ENCODE measurements around the gene CHN1.

CHN1 gene, protein sequence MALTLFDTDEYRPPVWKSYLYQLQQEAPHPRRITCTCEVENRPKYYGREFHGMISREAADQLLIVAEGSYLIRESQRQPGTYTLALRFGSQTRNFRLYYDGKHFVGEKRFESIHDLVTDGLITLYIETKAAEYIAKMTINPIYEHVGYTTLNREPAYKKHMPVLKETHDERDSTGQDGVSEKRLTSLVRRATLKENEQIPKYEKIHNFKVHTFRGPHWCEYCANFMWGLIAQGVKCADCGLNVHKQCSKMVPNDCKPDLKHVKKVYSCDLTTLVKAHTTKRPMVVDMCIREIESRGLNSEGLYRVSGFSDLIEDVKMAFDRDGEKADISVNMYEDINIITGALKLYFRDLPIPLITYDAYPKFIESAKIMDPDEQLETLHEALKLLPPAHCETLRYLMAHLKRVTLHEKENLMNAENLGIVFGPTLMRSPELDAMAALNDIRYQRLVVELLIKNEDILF

DNA sequence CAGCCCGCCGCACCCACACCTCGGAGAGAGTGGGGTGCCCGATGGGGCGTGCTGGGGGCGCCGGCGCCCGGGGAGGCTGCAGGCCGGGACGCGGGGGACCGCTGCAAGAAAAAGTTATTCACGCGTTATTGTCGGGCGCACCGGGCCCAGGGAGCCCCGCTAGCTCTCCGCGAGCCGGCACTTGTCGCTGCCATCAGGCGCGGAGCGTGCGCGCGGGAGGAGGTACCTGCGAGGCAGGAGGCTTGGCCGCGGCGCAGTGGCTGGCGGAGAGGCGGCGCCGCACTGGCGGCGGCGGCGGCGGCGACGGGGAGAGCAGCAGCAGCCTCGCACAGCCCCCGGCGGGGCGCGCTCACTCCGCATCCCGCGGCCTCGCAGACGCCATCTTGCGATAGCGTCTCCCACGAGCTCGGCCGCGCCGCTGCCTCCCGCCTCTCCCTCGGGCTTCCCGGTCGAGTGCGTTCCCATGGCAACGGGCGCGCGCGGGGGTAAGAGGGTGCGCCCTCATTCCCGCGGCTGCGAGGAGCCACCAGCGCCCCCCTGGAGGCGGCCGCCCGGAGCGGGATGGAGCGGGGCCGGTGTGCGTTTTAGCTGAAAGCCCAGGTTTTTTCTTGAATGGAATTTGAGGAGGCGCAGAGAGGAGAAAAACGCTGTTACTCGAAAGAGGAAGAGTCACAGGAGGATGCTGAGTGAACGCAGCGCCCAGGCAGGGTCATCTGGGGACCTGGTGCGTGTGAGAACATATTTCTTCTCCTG, at the start of gene CHN1:
TSS of gene CHN1 (minus strand) at position 402 of the 753 bp plus-strand sequence. CDS start 469 bp downstream, outside the sequence.
- peak; percentile 28 for DNase-seq (ENCODE audit: low read depth)

DNA sequence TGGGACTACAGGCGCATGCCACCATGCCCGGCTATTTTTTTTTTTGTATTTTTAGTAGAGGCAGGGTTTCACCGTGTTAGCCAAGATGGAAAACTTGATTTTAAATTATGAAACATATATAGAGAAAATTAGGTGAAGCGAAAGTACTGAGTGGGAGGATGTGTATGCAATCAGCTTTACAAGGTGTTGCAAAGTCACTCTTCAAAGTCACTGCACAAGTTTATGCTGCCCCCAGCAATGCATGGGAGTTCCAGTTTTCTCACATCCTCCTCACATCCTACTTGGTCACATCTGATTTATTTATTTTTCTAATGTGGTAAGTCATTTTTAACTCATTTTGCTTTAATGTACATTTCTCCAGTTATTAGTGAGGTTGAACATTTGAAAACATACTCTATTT, 49.2 kb upstream of the CHN1 start:
- no peak for DNase-seq (ENCODE audit: low read depth)

DNA sequence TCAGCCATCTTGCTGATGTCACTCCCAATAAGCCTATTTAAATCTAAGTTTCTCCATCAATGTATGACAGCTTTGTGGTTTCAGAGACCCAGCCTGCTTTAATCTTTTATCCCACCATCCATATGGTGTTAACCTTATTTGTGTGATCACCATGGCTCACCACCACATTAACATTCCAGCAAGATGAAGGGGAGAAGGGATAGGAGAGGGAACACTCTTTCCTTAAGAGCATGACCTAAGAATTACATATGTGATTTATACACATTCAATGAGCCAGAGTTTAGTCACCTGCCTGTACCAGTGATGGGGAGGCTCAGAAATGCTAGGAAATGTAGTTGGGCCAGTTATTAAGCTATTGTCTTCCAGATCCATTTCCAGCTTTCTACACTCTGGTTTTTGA, 44.5 kb upstream of the CHN1 start:
- no peak for DNase-seq (ENCODE audit: low read depth)

DNA sequence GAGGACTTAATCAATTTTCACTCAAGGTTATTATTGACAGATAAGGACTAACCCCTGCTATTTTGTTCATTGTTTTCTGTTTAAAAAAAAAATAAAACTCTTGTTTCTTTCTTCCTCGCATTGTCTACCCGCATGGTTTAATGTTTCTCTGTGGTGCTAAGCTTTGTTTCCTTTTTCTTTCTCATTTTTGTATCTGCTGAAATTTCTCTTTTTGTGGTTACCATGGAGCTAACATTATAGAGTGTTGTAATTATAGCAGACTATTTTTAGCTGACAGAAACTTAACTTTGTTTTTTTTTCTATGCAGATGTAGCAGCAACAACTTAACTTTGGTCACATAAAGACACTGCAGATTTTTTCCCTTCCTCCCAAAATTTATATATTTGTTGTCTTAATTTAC, 43.1 kb upstream of the CHN1 start:
- no peak for DNase-seq (ENCODE audit: low read depth)

DNA sequence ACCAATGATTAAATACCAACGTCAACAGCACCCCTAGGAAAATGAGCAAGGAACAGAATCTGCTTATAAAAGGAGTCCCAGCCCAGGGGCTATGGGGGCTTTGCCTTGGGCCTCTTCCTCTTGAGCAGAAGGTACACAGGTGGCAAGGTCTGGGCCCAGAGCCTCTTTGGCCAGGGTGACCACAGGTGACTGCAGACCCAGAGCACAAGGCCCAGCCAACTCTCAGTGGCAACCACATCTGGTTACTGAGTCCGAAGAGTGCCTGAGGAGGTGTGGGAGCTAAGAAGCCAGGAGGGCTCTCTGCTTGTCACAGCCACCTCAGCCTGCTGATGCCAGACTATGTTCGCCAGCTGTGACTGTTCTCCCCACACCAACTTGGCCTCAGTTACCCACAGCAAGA, 34.3 kb upstream of the CHN1 start:
- no peak for DNase-seq (ENCODE audit: low read depth)

DNA sequence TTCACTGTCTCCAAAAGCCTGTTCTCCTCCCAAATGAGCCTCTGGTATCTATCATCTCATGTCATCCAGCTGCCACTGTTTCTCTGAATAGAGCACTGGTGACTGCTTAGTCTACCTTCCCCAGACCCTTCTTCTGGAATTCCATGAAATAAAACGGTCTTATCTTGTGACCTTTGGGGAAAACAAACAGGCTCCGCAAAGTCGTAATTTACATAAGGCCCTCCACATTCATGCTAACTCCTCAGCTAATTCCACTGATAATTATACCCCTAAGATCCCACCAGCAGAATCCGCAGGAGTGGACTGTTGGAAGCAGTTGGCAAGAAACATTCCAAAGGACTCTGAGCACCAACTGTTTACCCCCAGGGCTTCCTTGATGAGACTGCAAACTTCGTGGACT, 33.9 kb upstream of the CHN1 start:
- DNase-seq (ENCODE audit: low read depth), result no peak

DNA sequence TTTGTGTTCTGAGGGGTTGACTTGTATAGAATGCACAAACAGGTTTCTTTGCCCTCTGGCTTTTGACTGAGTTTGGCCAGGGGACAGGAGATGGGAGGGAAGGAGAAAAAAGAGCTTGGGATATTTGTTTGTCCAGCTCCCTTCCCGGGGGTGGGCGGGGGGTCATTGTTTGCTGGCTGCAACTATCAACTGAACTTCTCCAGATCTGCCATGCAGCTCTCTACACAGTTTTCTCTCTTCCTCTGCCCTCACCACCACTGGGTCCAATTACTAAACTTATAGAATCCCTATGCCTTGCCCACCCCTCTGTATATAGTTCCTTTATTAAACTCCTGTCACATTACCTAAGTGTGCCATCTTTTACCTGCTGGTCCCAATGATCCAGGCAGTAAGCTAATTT, 32.8 kb upstream of the CHN1 start:
- DNase-seq (ENCODE audit: low read depth), result no peak

DNA sequence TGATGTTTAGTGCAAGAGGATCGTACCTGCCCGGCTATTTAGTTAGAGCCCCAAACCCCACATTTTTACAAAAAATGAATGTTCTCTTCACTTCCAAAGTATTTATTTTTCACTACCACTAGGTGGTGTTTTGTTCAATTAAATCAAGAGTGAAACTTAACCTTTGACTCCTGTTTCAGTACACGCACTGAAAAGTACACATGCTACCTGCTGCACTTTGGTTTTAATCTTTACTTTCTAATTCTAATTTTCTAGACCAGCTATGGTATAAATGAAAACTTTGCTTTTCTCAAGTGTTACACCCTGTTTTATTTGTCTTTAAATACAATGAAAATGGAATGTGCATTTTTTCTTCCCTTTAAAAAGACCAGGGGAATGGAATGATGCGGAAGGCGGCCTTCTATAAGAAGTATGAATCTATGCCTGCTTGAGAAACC, 31.4 kb upstream of the CHN1 start:
- no peak for DNase-seq (ENCODE audit: low read depth)

DNA sequence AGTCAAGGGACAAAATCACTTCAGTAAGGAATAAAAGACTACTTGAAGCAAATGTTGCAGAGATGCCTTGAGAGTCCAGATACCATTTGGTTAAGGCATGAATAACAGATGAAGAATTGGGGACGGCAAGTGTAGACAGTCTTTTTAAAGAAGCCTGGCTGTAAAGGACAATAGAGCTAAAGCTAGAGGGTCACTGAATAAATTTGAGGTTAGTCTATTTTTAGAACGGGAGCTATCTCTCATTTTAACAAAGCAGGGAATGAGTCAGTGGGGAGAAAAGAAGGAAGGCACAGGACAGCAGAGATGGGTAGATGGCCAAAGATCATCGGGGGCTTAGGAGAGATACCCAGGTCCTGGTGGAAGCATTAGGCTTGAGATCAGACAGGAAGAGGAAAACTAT, 30.6 kb upstream of the CHN1 start:
- no peak for DNase-seq (ENCODE audit: low read depth)

DNA sequence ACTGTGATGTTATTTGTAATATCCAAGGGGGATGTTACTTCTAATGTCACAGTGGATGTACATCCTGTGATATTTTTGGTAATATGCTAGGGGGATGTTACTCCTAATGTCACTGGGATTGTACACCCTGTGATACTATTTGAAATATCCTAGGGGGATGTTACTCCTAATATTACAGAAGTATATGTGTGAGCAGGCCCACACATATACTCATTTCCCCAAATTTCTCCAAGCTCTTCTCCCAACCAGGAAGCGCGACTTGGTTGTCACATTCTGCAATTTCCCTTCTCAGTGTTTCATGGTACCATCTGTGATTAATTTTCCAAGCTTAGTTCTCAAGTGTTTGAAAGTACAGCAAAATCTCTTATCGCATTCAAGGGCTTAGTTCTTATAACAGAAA, 29.5 kb upstream of the CHN1 start:
- no peak for DNase-seq (ENCODE audit: low read depth)

DNA sequence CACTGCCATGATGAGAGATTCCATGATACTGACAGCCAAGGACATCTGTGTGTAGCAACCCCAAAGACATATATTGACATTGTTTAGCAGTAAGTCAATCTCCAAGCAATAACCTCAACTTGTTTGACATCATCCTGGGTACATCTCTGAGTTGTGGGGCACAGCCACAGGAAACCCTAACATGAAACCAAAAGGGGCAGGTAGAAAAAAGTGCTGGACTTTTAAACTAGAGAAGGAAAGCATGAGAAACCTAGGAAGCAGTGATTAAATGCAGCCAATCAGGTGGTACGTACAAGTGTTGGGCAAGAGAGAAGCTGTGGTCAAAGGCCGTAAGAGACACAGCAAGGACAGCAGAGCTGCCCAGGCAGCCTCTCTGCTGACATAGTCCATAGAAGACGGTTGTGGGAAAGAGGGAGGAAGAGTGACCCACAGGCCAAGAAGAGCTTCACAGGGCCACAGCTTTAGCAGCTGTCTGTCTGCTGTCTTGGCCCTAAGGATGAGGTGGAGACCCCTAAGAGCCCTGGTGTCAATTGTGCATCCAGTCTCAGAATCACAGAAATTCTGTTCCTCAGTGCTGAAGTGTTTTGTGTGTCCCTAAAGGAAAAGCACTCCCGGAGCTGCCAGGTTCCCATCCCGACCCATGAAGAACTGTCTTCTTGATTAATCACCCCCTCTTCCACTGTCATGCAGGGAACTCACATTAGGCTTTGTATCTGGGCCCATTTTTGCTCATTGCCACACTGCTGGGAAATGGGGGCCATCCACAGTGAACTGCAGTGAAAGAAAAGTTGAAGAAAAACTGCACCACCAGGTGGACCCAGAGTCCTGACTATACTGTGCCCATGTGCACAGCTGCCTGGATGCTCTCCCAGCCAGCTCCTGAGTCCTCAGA, 25.4 kb upstream of the CHN1 start:
- no peak for DNase-seq (ENCODE audit: low read depth)

DNA sequence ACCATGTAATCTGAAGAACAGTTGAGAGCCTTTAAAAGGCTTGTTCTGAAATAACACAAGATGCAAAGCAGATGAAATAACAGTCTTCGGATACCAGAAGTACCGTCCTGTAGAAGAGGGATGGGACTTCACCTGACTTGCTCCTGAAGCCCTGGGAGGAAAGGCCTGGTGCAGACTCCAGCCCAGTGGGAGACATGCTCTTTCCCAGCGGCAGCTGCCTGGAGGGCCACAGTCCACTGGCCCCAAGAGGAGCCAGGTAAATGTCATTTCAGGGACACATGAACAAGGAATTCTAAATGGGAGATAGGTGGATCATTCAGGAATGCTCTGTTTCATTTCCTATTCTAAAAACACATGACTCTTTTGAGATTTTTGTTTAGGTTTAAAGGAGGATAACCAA, 22.6 kb upstream of the CHN1 start:
- no peak for DNase-seq (ENCODE audit: low read depth)

DNA sequence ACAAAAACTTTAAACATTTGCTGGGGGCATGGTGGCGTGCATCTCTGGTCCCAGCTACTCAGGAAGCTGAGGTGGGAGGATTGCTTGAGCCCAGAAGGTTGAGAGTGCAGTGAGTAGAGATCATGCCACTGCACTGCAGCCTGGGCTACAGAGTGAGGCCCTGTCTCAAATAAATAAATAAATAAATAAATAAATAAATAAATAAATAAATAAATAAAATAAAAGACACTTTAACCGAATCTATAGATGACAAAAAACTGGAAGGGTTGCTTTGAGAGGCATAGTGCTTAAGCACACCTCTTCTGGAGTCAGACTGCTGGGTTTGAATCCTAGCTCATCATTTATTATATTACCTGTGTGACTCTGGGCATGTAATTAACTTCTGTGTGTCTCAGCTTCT, 21.2 kb upstream of the CHN1 start:
- no peak for DNase-seq (ENCODE audit: low read depth)

DNA sequence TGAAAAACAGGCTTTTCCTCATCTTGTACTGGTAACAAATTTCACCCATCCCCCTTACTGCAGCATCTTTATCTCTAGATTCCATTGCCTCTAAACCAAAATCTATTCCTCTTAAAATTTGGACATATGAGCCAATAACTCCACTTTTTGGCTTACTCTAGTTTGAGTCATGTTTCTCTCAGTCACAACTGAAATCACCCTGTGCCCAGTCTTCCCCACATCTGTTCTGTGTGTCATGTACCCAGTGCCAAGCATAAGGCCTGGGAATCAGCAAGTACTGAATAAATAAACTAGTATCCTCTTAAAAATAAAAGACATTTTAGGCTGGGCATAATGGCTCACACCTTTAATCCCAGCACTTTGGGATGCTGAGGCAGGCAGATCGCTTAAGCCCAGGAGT, 20.8 kb upstream of the CHN1 start:
- DNase-seq (ENCODE audit: low read depth), result no peak

DNA sequence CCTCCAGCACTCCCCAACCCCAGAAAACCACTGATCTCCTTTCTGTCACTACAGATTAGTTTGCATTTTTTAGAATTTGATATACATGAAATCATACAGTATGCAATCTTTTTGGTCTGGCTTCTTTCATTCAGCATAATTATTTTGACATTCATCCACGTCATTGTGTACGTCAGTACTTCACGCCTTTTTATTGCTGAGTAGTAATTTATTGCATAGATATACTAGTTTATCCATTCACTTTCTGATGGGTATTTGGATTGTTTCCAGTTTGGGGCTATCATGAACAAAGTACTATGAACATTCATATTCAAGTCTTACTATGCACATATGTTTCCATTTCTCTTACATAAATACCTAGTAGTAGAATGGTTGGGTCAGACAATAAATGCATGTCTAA, 20.1 kb upstream of the CHN1 start:
- DNase-seq (ENCODE audit: low read depth), result no peak

DNA sequence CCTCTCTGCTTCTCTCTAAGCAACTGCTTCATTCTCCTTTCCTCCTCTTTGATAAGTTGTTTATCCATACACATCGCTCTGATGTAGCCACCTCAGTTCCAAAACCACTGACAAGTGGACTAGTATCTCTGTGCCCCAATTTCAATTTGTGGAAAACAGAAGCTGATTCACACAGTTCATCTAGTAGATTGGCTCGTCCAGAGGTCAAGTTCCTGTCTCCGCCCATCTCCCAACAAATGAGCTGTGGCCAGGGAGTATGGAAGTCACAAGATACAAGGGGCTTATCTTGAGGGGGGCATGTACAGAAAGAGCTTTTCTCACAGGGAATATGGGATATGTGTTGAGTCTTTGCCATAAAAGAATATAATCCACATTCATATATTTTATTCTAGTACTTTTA, 17.7 kb upstream of the CHN1 start:
- no peak for DNase-seq (ENCODE audit: low read depth)

DNA sequence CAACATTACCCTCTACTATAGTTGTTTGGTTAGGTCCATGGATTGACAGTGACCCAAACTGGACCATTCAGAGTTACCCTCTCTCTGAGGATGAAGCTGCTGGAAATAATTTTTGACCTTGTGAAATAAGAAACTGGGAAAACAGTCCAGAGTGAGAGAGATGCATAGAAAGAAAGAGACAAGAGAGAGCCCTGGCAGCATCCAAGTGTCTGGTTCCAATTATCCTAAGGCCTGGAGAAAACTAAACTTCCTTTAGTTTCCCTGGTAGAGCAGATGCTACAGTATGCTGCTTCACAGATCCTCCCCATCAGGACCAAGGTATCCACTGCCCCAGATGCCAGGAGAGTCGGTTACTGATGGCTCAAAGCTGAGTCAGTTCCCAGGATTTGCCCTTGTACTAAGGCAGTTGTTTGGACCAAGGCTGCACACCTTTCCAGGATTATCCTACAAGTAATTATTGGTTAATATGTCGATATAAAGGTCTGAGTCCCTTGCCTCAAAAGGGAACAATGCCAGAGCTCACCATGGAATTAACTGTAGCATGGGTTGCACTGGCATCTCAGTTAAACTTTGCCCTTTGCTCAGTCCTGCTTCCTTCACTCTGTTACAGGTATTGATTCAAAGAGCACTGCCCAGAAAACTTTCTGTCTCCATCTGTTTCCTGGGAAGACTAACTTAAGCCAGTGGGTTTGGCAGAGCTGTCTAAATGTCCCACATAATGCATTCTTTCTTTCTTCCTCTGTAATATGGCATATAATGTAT, 14.6 kb upstream of the CHN1 start:
- DNase-seq (ENCODE audit: low read depth), result no peak

DNA sequence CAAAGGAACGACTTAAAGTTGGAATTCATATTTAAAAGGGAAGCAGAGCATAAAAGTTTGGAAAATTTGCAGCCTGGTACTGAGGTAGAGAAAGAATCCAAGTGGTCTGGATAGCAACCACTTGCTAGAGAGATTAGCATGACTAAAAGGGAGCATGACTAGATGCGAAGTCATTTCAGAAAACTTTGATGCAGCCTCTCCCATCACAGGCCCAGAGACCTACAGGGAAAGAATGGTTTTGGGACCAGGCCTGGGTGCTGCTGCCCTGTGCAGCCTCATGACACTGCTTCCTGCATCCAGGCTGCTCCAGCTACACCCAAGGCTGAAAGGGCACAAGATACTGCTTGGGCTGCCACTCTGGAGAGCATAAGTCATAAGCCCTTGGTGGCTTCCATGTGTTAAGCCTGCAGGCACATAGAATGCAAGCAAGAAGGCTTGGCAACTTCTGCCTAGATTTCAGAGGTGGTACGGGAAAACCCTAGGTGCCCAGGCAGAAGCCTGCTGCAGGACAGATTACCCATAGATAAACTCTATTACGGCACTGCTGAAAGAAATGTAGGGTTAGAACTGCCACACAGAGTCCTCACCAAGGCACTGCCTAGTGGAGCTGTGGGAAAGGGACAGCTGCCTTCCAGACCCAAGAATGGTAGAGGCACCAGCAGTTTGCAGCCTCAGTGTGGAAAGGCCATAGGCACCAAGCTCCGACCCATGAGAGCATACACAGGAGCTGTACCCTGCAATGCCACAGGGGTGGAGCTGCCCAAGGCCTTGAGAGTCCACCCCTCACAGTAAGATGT, 12.6 kb upstream of the CHN1 start:
- DNase-seq (ENCODE audit: low read depth), result no peak

DNA sequence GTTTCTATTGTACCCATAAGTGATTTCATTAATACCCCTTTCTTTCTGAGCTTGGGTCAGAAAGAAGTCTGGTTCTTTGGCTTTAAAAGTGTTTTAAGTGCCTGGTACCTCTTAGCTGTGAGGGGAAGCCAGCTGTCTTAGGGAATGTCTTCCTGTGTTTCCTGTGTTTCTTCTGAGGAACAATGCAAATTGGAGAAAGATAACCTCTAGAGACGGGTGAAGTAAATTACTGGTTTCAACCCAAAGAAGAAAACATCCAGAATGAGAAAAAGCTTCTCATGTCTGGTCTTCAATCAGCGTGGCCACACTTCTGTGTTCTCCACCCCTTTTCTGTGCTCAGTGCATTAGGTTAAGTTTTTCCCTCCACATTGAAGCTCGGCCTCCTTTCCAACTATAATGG, 10.2 kb upstream of the CHN1 start:
- no peak for DNase-seq (ENCODE audit: low read depth)

DNA sequence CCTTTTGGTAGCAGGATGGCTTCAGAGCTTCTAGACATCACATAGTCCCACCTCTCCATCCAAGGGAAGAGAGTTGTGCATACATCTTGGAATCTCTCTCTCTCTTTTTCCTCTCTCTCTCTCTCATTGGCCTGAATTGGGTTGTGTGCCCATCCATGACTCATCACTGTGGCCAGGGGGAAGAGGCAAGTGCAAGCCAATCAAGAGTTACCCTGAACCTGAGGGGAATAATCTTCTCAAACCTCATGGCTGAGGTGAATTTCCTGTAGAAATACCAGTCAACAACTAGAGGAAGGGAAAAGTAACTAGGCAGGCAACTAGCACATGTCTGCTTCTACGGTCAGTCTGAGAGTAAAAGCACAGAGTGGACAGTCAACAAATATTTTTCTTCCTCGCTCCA, 7.3 kb upstream of the CHN1 start:
- no peak for DNase-seq (ENCODE audit: low read depth)

DNA sequence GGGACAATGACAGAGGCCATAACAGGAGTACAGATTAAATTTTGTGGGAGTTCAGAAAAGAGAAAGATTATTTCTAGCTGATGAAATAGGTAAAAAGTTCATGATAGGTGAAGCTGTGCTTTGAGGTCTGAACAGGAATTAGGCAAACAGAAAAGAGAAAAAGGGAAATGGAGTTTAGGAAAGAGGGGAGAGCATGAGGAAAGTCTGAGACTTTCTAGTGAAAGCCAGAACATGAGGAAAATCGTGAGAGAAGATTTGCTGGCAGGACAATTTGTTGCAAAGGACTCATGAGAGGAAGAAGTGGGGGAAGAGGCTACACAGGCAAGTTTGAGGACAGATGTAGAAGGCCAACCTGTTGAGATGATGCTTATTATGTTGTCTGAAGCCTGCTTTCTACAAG, 6.3 kb upstream of the CHN1 start:
- no peak for DNase-seq (ENCODE audit: low read depth)

Data from stimulated activated CD8-positive, alpha-beta memory T cell treated with anti-CD3 and anti-CD28 coated beads, Interleukin-7, amount 100 ng/mL, for 24 hours (primary cell).